Activated CD4-positive, alpha-beta memory T cell treated with anti-CD3 and anti-CD28 coated beads for 36 hours (primary cell): ENCODE data around the gene TNIK. TPM values are rescaled to one million over a fixed set of nuclear protein-coding genes. Genes with fewer than 3 reads are reported as not detected.
A peak's percentile ranks its signal among the peaks of the same experiment; 100 is the strongest.

Experiments
- CTCF ChIA-PET: fragments of 350-600 bp; sonication (Branson Sonifier 250); formaldehyde crosslinking; loops from one replicate; lab custom pipeline; 2021; ENCODE audit warnings: antibody characterized with exemption, inconsistent platforms; lab: Charles Lee
- POLR2A ChIA-PET: fragments of 350-600 bp; sonication (Branson Sonifier 250); formaldehyde crosslinking; loops from one replicate; lab custom pipeline; 2021; ENCODE audit warnings: antibody characterized with exemption; lab: Charles Lee
- DNase-seq: peaks from one replicate; pipeline ENCODE4 v3.0.0-alpha.2; 2020
- H3K27ac Mint-ChIP-seq: one replicate; pipeline ENCODE4 v1.8.0; 2021; ENCODE audit warnings: mixed read lengths
- H3K27me3 Mint-ChIP-seq: one replicate; pipeline ENCODE4 v1.8.0; 2021; ENCODE audit warnings: mixed read lengths
- H3K36me3 Mint-ChIP-seq: one replicate; pipeline ENCODE4 v1.8.0; 2021; ENCODE audit warnings: mixed read lengths
- H3K4me1 Mint-ChIP-seq: one replicate; pipeline ENCODE4 v1.8.0; 2021; ENCODE audit warnings: low read depth, mixed read lengths
- H3K4me3 Mint-ChIP-seq: one replicate; pipeline ENCODE4 v1.8.0; 2021; ENCODE audit warnings: mild to moderate bottlenecking, mixed read lengths
- H3K9me3 Mint-ChIP-seq: one replicate; pipeline ENCODE4 v1.8.0; 2021; ENCODE audit warnings: mixed read lengths
- intact Hi-C: fragments of 100-400 bp; cut with micrococcal nuclease; formaldehyde crosslinking; loops from one replicate; pipeline ENCODE4 v1.15.1; 2023
- total RNA-seq, 2 experiments: library from RNA; stranded (reverse); gene quantifications; one replicate each; pipeline ENCODE4 v1.2.3, GENCODE V29; 2021

TNIK gene
- total RNA-seq, 2 experiments from 2014 or later: 22.4 to 27.1 TPM

DNA sequence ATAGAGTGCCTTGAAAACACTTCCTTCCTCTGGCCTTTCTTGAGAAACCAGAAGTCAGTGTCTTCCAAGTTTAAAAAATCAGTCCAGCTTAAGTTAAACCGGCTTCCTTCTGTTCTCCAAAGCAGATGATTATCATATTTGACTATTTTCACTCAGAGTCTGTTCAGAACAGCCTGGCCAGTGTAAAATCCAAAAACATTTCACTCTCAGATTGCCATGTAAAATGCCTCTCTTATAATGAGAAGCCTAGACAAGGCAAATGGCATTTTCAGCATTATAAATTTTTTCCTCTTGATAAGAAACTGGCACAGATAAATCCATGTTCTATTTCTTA, 193.5 kb downstream of the TNIK start:
- CTCF ChIA-PET: no interaction called here
- DNase-seq: no peak
- peak overlapping the region; percentile 75 for H3K27ac Mint-ChIP-seq
- no peak overlapping the region for H3K4me3 Mint-ChIP-seq
- intact Hi-C loops: loop anchor here (1.0 to 5.0 kb wide), 4 partner anchors 11 to 100 kb away; no protein-coding TSS in a partner anchor
- POLR2A ChIA-PET: interaction anchor here (1.0 to 1.2 kb wide), 2 partner anchors 9 to 11 kb away, joined by 3 to 4 read pairs; no protein-coding TSS in a partner anchor
- no peaks in the 10 kb centered on the region for H3K9me3 Mint-ChIP-seq
- peaks cover 79% of the 10 kb centered on the region for H3K4me1 Mint-ChIP-seq
- H3K27me3 Mint-ChIP-seq: no peaks in the 10 kb centered on the region
- H3K36me3 Mint-ChIP-seq: no peaks in the 10 kb centered on the region

DNA sequence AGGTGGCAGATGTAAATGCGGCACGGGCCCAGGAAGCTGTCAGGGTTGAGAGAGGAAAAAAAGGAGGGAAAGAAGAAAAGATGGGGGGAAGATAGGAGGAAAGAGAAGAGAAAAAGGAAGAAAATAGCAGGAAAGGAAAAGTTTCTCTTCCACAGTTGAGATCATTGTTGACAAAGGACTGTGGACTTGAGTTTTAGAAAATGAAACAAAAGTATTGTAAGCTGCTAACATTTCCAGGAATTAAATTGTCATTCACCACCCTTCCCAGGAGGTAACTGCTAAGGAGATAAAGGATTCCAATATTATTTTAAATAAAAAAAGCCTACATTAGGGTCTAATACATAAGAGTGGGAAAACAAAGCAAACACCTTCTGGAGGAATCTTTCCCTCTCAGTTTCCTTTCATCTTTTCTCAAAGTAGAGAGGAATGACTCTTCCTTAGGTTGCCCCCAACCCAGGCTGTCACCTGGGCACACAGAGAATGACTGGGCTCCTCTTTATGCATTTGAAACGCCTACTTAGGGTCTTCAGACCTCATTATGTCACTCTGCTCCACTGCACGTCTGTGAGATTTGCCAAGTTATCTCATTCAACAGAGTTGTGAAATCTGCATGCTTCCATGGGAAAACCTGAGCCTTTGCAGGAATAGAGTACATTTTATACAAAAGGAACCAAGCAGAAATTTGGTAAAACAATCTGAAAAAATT, 194.0 kb downstream of the TNIK start:
- H3K4me3 Mint-ChIP-seq: peak overlapping the region; percentile 13
- peaks cover 82% of the 10 kb centered on the region for H3K4me1 Mint-ChIP-seq
- H3K27ac Mint-ChIP-seq: peak overlapping the region; percentile 75
- H3K27me3 Mint-ChIP-seq: no peaks in the 10 kb centered on the region
- ChIA-PET POLR2A (no interaction called here), CTCF (no interaction called here)
- no peaks in the 10 kb centered on the region for H3K36me3 Mint-ChIP-seq
- DNase-seq: no peak
- intact Hi-C loops: loop anchor here (5.0 kb wide), 1 partner anchor 81 kb away; no protein-coding TSS in a partner anchor
- H3K9me3 Mint-ChIP-seq: no peaks in the 10 kb centered on the region

DNA sequence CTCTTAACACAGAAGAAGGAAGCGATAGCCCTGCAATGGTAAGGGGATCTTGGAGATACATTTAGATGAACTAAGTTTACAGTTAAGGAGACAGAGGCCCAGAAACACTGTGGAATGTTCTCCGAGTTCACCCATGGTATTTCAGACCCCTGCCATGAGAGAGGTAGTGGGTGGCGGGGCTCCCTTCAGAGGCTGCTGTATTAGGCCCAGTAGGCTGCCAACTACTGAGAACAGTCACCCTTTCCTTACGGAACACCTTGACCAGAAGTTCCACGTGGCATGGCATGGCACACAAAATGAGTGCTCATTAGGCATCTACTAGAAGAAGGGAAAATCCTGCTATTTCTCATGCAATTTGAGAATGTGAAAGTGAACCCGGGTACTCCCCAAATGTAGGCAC, 195.4 kb downstream of the TNIK start:
- Mint-ChIP-seq H3K4me3 (no peak overlapping the region), H3K27ac (no peak overlapping the region), H3K9me3 (no peaks in the 10 kb centered on the region), H3K4me1 (peaks cover 77% of the 10 kb centered on the region), H3K27me3 (no peaks in the 10 kb centered on the region), H3K36me3 (no peaks in the 10 kb centered on the region)
- DNase-seq: no peak
- ChIA-PET POLR2A (no interaction called here), CTCF (no interaction called here)
- intact Hi-C loops: loop anchor here (5.0 kb wide), 1 partner anchor 83 kb away; no protein-coding TSS in a partner anchor

DNA sequence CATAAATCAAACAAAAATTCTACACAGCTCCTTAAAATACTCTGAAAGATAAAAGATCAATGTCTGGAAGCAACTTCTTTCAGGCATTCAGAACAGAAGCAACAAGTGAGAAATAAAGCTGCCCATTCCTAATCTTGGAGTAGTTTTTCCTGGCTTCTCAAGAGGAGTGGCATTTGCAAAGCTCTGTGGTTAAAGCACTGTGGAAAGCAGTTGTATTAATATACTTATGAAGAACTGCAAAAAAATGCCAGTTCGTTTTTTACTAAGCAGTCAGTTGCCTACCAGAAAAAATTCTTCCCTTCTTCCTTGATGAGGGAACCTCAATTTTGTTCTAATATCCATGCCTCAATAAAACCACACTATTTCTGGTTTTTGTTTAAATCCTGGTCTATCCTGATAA, 197.8 kb downstream of the TNIK start:
- no peaks in the 10 kb centered on the region for H3K27me3 Mint-ChIP-seq
- H3K4me3 Mint-ChIP-seq: no peak overlapping the region
- ChIA-PET POLR2A (no interaction called here), CTCF (interaction anchor here (1.4 to 1.6 kb wide), 2 partner anchors 75 to 304 kb away, joined by 5 read pairs; no protein-coding TSS in a partner anchor)
- H3K9me3 Mint-ChIP-seq: no peaks in the 10 kb centered on the region
- no peaks in the 10 kb centered on the region for H3K36me3 Mint-ChIP-seq
- no peak overlapping the region for H3K27ac Mint-ChIP-seq
- DNase-seq: no peak
- intact Hi-C loops: no loop called here
- H3K4me1 Mint-ChIP-seq: peaks cover 74% of the 10 kb centered on the region

DNA sequence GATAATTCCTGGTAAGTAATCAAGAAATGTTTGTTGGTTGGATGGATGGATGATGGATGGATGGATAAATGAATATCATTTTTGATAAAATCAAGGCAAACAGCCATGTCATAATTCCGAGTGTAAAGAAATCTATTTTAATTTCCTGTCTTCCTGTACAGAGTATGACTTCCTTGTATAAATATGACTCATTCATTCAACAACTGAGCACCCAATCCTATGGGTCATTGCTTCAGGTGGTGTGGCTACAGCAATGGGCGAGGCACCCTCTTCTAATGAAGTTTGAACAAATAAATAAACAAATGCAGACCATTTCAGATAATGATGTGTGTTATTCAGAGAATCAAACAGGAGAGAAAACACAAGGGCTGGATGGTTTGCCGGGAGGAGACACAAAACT, 198.7 kb downstream of the TNIK start:
- Mint-ChIP-seq H3K4me3 (no peak overlapping the region), H3K4me1 (peaks cover 75% of the 10 kb centered on the region), H3K9me3 (no peaks in the 10 kb centered on the region), H3K27ac (no peak overlapping the region), H3K27me3 (no peaks in the 10 kb centered on the region), H3K36me3 (no peaks in the 10 kb centered on the region)
- no peak for DNase-seq
- ChIA-PET CTCF (interaction anchor here (1.0 to 1.6 kb wide), 2 partner anchors 74 to 83 kb away, joined by 3 to 5 read pairs; no protein-coding TSS in a partner anchor), POLR2A (no interaction called here)
- intact Hi-C loops: no loop called here

DNA sequence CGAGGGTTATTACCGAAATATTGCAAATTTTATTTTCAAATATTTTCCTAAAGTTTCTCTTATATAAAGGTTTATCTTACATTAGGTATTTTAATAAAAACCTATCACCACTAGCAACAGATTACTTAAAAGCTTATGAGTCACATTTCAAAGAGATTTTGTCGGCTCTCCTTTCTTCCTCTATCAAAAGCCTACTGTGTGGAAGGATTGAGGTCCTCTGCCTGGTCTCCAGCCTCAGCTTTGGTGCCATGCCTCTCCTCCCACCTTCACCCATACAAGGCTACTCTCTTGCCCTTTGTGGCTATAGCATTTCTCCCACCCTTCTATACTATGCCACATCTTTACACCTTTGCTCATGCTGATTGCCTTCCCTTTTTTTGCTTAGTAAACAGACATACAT, 199.3 kb downstream of the TNIK start:
- Mint-ChIP-seq H3K27me3 (no peaks in the 10 kb centered on the region), H3K4me3 (no peak overlapping the region), H3K9me3 (no peaks in the 10 kb centered on the region), H3K4me1 (peaks cover 75% of the 10 kb centered on the region), H3K27ac (no peak overlapping the region), H3K36me3 (no peaks in the 10 kb centered on the region)
- intact Hi-C loops: no loop called here
- no peak for DNase-seq
- CTCF ChIA-PET: interaction anchor here (1.0 kb wide), 1 partner anchor 84 kb away, joined by 3 read pairs; no protein-coding TSS in a partner anchor
- POLR2A ChIA-PET: no interaction called here

DNA sequence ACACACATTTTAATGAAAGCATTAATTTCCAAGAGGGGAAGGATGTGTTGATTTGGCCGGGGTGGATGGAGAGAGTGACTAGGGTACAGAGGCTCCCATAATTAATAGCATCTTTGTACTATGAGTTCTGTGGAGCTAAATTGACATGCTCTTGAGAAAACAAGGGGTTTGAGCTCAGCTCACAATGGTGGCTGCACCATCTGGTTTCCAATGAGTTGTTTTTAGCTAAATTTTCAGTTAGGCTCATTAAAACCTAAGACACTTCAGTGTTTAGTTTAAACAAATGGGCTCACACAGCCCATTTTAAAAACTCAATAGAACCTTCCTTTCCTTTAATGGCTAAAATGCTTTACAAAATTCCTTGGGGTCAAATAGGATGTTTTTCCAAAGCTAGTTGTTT, 199.7 kb downstream of the TNIK start:
- Mint-ChIP-seq H3K4me3 (no peak overlapping the region), H3K27ac (no peak overlapping the region), H3K9me3 (no peaks in the 10 kb centered on the region), H3K36me3 (no peaks in the 10 kb centered on the region), H3K27me3 (no peaks in the 10 kb centered on the region), H3K4me1 (peaks cover 75% of the 10 kb centered on the region)
- DNase-seq: no peak
- POLR2A ChIA-PET: no interaction called here
- intact Hi-C loops: no loop called here
- CTCF ChIA-PET: interaction anchor here (0.6 to 1.0 kb wide), 2 partner anchors 84 to 147 kb away, joined by 3 read pairs; no protein-coding TSS in a partner anchor

DNA sequence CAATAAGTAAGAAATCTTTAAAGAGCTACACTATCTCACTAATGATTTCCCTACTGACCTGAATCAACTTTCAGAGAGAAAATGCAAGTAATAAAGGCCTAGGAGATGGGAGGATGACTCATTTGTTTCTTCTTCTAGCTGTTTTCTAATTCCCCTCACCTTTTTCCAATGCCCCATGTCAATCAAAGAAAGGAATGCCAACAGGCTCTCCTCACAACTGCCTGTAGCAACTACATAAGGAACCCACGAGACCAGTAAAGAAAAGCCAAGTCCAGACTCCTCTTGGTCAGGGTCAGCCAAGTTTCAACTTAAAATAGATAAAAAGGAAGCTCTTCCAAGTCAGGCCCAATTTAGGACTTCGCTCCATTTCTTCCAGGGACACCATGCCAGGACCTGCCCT, 201.9 kb downstream of the TNIK start:
- Mint-ChIP-seq H3K27ac (peak overlapping the region; percentile 9), H3K4me1 (peaks cover 86% of the 10 kb centered on the region), H3K4me3 (no peak overlapping the region), H3K27me3 (no peaks in the 10 kb centered on the region), H3K9me3 (no peaks in the 10 kb centered on the region), H3K36me3 (no peaks in the 10 kb centered on the region)
- intact Hi-C loops: no loop called here
- CTCF ChIA-PET: interaction anchor here (2.2 kb wide), 1 partner anchor 9 kb away, joined by 7 read pairs; no protein-coding TSS in a partner anchor
- DNase-seq: no peak
- POLR2A ChIA-PET: interaction anchor here (1.1 to 1.3 kb wide), 2 partner anchors 9 kb away, joined by 3 to 5 read pairs; no protein-coding TSS in a partner anchor

DNA sequence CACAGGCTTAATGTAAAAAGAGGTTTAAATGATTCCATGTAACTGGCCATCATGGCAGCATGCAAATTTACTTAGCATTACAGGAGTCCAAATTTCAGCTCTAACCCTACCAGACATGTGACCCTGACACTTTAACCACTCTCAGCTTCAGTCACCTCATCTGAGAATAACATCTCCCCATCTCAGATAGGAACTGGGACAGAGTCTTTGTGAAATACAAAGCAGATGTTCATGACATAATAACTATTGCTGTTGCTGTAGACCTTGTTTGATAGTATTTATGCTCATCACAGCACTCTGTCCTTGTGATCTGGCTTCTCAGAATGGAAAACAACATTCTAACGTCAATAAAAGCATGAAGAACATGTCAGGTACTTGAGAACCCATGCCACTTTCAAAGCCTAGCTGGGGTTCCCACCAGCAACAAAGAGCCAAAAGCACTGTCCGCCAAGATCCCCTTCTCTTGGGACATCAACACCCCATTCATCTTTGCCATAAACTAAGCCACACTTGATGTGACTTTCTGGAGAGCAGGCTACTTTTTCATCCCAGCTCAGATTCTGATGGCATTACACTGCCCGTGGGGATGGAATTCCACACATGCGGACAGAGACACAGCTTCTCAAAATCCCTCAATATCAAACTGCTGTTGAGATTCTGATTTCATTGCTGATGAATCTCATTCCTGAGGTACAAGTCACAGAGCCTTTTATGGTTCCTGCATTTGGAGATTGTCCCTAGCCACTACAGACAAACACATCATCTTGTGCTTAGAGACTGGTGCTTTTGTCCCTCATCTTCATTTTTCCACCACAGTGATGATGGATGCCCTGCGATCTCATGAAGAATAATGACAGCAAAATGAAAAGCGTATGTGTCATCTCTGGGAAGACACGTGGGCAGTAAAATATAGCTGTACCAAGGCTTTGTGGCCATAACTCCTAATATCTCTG, 202.7 kb downstream of the TNIK start:
- Mint-ChIP-seq H3K9me3 (no peaks in the 10 kb centered on the region), H3K4me1 (peaks cover 87% of the 10 kb centered on the region), H3K4me3 (no peak overlapping the region), H3K27me3 (no peaks in the 10 kb centered on the region), H3K27ac (peak overlapping the region; percentile 73), H3K36me3 (peaks cover 2% of the 10 kb centered on the region)
- ChIA-PET POLR2A (interaction anchor here (1.1 to 1.3 kb wide), 3 partner anchors 9 to 13 kb away, joined by 3 to 5 read pairs (median 3); no protein-coding TSS in a partner anchor), CTCF (interaction anchor here (2.2 kb wide), 1 partner anchor 9 kb away, joined by 7 read pairs; no protein-coding TSS in a partner anchor)
- intact Hi-C loops: no loop called here
- no peak for DNase-seq

DNA sequence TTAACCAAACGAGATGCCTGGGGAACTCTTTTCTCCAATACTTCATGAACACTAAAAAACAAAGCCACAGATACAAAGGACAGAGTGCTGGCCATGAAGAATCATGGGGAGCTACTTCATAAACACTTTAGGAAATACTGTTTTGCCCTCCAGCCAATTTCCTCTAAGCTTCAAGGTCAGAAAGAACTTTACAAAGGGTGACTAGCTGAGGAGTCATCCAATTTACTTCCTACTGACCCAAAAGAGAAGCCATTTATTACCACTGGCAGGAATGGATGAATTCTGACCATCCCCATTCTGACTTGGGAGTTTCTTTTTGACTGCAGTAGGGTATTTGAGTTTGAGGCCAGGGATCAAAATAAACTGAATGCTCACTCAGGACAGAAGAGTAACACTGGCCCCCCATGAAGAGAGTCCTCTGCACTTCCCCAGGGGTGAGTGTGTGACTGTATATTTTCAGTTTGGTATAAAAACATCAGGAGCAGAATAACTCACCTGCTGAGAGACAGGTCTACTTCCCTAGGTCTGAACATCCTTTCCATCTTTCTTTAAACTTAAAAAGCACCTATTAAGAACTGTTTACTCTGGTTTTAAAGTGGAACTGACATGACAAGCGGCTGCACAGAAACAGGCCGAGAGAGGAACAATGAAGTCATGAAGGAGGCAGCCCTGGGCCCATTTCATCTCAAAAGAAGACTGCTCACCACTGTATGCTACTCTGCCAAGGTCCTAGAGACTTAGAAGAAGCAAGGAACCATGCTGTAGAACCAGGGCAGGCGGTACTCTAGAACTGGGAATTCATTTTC, 203.6 kb downstream of the TNIK start:
- intact Hi-C loops: no loop called here
- no peaks in the 10 kb centered on the region for H3K9me3 Mint-ChIP-seq
- H3K27ac Mint-ChIP-seq: peak overlapping the region; percentile 73
- ChIA-PET CTCF (interaction anchor here (2.2 kb wide), 1 partner anchor 8 kb away, joined by 7 read pairs; no protein-coding TSS in a partner anchor), POLR2A (interaction anchor here (1.1 to 1.3 kb wide), 2 partner anchors 11 to 14 kb away, joined by 3 to 4 read pairs; no protein-coding TSS in a partner anchor)
- peaks cover 2% of the 10 kb centered on the region for H3K36me3 Mint-ChIP-seq
- peaks cover 87% of the 10 kb centered on the region for H3K4me1 Mint-ChIP-seq
- peak; percentile 39 for DNase-seq
- H3K27me3 Mint-ChIP-seq: no peaks in the 10 kb centered on the region
- H3K4me3 Mint-ChIP-seq: no peak overlapping the region

DNA sequence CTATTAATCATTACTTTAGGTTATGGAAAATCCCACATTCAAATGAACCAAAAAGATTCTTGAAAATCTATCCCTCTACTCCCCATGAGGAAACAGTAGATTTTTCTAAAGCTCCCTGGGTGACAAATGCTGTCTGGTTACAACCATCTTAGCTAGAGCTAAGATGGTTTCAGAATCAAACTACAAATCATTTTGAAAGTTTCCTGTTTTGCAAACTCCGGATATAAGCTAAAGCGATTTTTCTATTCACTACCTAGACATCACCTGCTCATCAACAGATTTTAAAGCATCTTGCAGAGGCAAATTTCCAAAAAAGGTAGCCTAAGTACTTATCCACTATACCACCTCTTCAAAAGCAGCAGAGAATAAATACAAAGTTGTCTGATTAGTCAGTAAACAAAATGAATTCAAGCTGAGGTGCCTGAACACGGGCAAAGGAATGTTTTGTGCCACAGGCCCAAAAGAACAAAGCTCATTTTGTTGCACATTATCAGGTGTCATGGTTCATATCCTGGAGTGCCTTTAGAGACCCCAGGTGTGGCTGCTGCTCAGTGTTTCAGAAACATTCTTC, 204.9 kb downstream of the TNIK start:
- ChIA-PET CTCF (interaction anchor here (0.9 kb wide), 1 partner anchor 92 kb away, joined by 3 read pairs; no protein-coding TSS in a partner anchor), POLR2A (interaction anchor here (0.9 to 1.1 kb wide), 2 partner anchors 12 to 66 kb away, joined by 3 to 4 read pairs; no protein-coding TSS in a partner anchor)
- Mint-ChIP-seq H3K27me3 (no peaks in the 10 kb centered on the region), H3K36me3 (peaks cover 2% of the 10 kb centered on the region), H3K27ac (peak overlapping the region; percentile 82), H3K9me3 (no peaks in the 10 kb centered on the region), H3K4me3 (peak overlapping the region; percentile 54), H3K4me1 (peaks cover 89% of the 10 kb centered on the region)
- no peak for DNase-seq
- intact Hi-C loops: loop anchor here (1.0 kb wide), 2 partner anchors 8 to 12 kb away; no protein-coding TSS in a partner anchor
